BJ (cell line): ENCODE data around the gene NSD1. TPM values are rescaled to one million over a fixed set of nuclear protein-coding genes. Genes with fewer than 3 reads are reported as not detected.

Experiments
- CTCF ChIA-PET: fragments of 350-600 bp; formaldehyde crosslinking; extraction: SDS; loops from one replicate; lab custom pipeline; 2021; ENCODE audit warnings: antibody characterized with exemption, inconsistent platforms; lab: Yijun Ruan, JAX
- POLR2A ChIA-PET: fragments of 300-600 bp; sonication (Branson Sonifier 250); formaldehyde crosslinking; extraction: SDS; loops from one replicate; lab custom pipeline; 2021; ENCODE audit warnings: antibody characterized with exemption; lab: Charles Lee
- DNase-seq: peaks from one replicate; pipeline ENCODE4 v3.0.0-alpha.2; 2011; ENCODE audit warnings: low read depth
- H3K27me3 ChIP-seq: 2 replicates; pipeline ENCODE4 v1.6.0; 2011; ENCODE audit warnings: low read length; ENCODE audit not compliant: control insufficient read depth, insufficient read depth
- H3K36me3 ChIP-seq: 2 replicates; pipeline ENCODE4 v1.5.1; 2011; ENCODE audit warnings: low read length; ENCODE audit not compliant: control insufficient read depth, insufficient read depth
- H3K4me3 ChIP-seq: 2 replicates; pipeline ENCODE4 v1.5.1; 2011; ENCODE audit warnings: low read depth, mild to moderate bottlenecking, control low read depth, low read length
- CTCF ChIP-seq: IDR thresholded peaks from 2 replicates; pipeline ENCODE4 v1.5.1; 2011; ENCODE audit warnings: low read depth, mild to moderate bottlenecking, control low read depth, inconsistent platforms, low read length, moderate library complexity; ENCODE audit not compliant: insufficient read depth
- polyA plus RNA-seq: library from polyadenylated mRNA; depleted of rRNA; stranded (reverse); fragments of >200 nt; gene quantifications from 2 replicates; pipeline ENCODE4 v1.2.3, GENCODE V29; 2011

The NSD1 gene
- polyA plus RNA-seq, 1 experiment = 15.8 TPM

- DNase-seq = peak; percentile 62
- Histone ChIP-seq H3K36me3 (peaks cover 4% of the 10 kb centered on the region), H3K4me3 (peak within 1 kb of the TSS; percentile 66), H3K27me3 (no peaks in the 10 kb centered on the region)
- CTCF ChIA-PET = interaction anchor here (0.6 to 6.8 kb wide), 4 partner anchors 92 to 189 kb away, joined by 3 to 38 read pairs (median 9); no protein-coding TSS in a partner anchor
- no peak for TF ChIP-seq CTCF
- POLR2A ChIA-PET = no interaction called here
Measured at GRCh38 chr5:177311723-177312648, 178.4 kb downstream of the NSD1 start, which contains the start of gene MXD3. Gene MXD3, minus strand, starts transcription at chr5:177311898. Its CDS starts 68 bp downstream, at chr5:177311830.

DNA sequence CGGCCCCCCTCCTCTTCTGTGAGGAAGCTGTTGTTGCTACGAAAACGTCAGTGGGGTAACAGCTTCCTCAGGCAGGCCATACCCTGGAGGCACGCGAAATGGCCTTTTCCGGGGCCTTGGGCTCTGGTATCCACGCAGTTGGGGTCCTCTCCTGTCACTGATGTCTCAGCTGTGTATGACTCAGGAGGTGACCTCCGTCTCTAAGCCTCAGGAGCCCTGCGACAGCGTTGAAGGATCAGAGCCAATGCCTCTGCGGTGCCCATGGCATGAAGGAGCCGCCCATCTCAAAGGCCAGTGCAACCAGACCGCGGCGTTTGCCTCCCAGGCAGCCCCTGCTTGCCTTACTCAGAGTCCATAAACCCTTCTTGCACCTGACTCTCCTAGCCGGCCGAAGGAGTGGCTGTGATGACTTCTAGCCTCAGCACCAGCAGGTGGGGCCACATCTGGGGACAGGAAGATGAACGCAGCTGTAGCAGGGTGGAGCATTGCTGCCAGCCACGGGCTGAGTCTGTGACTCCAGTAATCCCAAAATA, 179.1 kb downstream of the NSD1 start:
- CTCF ChIA-PET = interaction anchor here (0.6 to 6.8 kb wide), 4 partner anchors 91 to 188 kb away, joined by 3 to 38 read pairs (median 9); no protein-coding TSS in a partner anchor

DNA sequence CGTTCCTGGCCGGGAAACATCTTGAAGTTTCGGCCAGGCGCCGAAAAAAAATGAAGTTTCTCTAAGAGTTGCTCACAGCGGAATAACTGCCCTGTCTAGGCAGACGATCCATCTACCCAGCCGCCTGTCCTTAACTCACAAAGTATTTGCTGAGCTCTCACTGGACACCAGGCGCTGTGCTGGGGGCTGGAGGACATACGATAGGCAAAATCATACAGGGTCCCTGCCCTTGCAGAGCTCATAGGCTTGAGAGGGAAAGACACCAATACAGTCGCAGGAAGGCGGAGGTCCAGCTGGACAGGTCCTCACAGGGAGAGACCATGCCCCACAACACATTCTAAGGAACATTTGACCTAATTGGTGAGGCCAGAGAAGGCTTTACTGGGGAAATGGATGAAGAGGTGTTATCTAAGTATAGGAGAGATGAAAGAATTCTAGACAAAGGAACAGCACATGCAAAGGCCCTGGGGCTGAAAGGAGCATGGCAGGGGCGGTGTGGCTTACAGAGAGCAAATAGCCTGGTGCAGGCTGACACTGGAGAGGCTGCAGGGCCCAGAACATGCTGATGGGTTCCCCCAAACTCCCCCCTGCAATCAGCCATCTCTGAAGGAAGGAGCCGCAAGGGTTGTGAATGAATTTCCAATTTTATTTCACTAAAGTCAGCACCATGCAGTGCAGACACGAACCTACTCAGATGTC, 180.1 kb downstream of the NSD1 start:
- TF ChIP-seq CTCF = no peak
- POLR2A ChIA-PET = no interaction called here
- H3K36me3 ChIP-seq = peaks cover 4% of the 10 kb centered on the region
- H3K27me3 ChIP-seq = no peaks in the 10 kb centered on the region
- no peak overlapping the region for H3K4me3 ChIP-seq
- no peak for DNase-seq
- CTCF ChIA-PET = interaction anchor here (0.7 to 6.8 kb wide), 5 partner anchors 72 to 200 kb away, joined by 4 to 38 read pairs (median 6); no protein-coding TSS in a partner anchor

More for the DNA sequence above, 179.1 kb downstream of the NSD1 start:
- Histone ChIP-seq H3K4me3 (peak overlapping the region; percentile 12; the same call in 1 of the 2 replicates), H3K36me3 (peaks cover 4% of the 10 kb centered on the region), H3K27me3 (no peaks in the 10 kb centered on the region)
- POLR2A ChIA-PET = no interaction called here
- TF ChIP-seq CTCF = no peak
- DNase-seq = no peak

DNA sequence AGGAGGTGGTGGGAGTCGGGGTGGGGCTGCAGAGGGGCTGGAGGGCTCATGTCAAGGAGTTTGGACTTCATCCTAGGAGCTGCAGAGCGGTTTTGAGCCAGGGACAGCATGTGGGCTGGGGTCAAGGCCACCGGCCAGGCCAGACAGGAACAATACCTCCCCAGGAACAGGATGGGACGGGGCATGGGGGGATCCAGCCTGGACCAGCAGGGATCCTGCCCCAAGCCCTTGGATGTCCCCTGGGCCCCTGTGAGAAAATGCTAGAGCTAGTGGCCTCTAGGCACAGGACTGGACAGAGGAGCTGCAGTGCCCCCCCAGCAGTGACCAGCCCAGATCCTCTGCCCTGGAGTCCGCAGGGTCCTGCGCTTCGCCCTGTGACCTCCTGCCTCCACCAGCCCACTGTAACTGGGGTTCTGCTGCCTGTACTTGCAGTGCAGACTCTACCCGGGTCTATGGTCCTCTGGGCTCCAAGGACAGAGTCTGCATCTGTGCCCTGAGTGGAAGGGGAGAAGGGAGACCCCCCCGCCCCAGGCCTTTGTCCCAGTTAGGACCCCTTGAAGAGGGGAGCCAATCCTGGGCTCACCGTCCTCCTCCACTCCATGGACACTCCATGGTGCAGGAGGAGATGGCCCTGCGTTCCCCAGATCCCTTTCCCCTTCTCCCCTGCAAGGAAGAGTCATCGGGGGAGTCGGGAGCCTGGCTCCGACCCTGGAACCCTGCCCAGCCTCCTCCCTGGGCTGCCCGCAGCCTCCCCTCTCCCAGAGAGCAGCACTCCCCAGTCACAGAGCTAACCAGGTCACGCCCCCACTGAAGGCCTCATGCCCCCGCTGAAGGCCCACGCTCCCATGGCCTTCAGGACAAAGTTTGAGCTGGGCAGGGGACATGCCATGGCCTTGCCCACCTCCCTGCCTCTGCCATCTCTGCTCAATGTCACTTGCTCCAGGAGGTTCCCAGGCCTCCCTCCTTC, 181.1 kb downstream of the NSD1 start:
- Histone ChIP-seq H3K27me3 (no peaks in the 10 kb centered on the region), H3K36me3 (peaks cover 2% of the 10 kb centered on the region), H3K4me3 (no peak overlapping the region)
- TF ChIP-seq CTCF = no peak
- CTCF ChIA-PET = interaction anchor here (1.2 to 1.7 kb wide), 3 partner anchors 75 to 201 kb away, joined by 3 to 6 read pairs (median 4); no protein-coding TSS in a partner anchor
- no peak for DNase-seq
- POLR2A ChIA-PET = no interaction called here
